Suprapubic skin (tissue), 4 donors: ENCODE data around the gene CDHR4.

ENCODE experiments used
- CTCF ChIP-seq, 2 donors: fragments of 200-600 bp in 1 of 2; fragments of 450-650 bp in 1 of 2; sonication (generic) in 1 of 2; IDR thresholded peaks; one replicate each; pipeline ENCODE4 v1.5.1; 2016 to 2019; ENCODE audit warnings: antibody characterized with exemption in 2 of 2, mild to moderate bottlenecking in 1 of 2, moderate library complexity in 1 of 2
- POLR2A ChIP-seq, 2 donors: fragments of 450-650 bp; IDR thresholded peaks; one replicate each; pipeline ENCODE4 v1.6.1; 2017; ENCODE audit warnings: antibody characterized with exemption in 2 of 2, mild to moderate bottlenecking in 2 of 2, moderate library complexity in 2 of 2
- POLR2AphosphoS5 ChIP-seq, 3 donors: sonication (generic); formaldehyde crosslinking; IDR thresholded peaks; one replicate each; pipeline ENCODE4 v1.6.1; 2017; ENCODE audit warnings: antibody characterized with exemption in 3 of 3

- no peak for TF ChIP-seq CTCF (IDR thresholded peaks at IDR 0.05)
- TF ChIP-seq POLR2A (IDR thresholded peaks at IDR 0.05): no peak
- TF ChIP-seq POLR2AphosphoS5 (IDR thresholded peaks at IDR 0.05): no peak
Measured at GRCh38 chr3:49831341-49831740, 31.7 kb upstream of the CDHR4 start.
